ENCODE results near the gene CYP4F3. TPM values are rescaled to one million over a fixed set of nuclear protein-coding genes. Genes with fewer than 3 reads are reported as not detected.
A peak's percentile ranks its signal among the peaks of the same experiment; 100 is the strongest.

CYP4F3 gene
- total and polyA plus RNA-seq, 2 of the 13 experiments (the other 11 are each of a cell fraction or from before 2014, with no cell fraction given) = 17.8 to 22.8 TPM

DNA sequence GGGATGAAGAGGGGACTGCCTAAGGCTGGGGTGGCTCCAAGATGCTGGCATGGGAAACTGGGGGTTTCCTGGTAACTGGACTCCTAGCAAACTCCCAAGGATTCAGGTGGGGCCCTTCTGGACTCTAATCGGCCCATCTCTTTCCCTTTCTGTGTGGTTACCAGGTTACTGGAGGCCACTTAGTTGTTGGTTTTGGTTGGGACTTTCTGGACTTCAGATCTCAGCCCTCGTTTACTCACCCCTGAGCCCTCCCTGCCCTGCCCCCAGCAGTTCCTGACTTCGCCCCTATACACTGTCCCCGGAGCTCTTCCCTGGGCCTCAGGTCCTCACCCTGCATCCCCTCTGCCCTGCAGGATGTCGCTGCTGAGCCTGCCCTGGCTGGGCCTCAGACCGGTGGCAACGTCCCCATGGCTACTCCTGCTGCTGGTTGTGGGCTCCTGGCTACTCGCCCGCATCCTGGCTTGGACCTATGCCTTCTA, 32.5 kb downstream of the CYP4F3 start (continued):
- TF ChIP-seq KDM5A (IDR thresholded peaks at IDR 0.05; ENCODE audit: borderline replicate concordance, low read length) (no peak), KDM2A (CRISPR knock-in tag; IDR thresholded peaks at IDR 0.05; ENCODE audit: borderline replicate concordance, low read depth) (no peak), CENPT (CRISPR knock-in tag; IDR thresholded peaks at IDR 0.05; ENCODE audit: low read depth) (no peak), TARDBP (CRISPR knock-in tag; IDR thresholded peaks at IDR 0.05) (peak; percentile 55; the same call in 1 of the 2 replicates), NFE2L2 (IDR thresholded peaks at IDR 0.05; ENCODE audit: low read length) (no peak), ZZZ3 (CRISPR knock-in tag; IDR thresholded peaks at IDR 0.05; ENCODE audit: borderline replicate concordance) (no peak), ISX (CRISPR knock-in tag; conservative IDR thresholded peaks at IDR 0.05) (no peak), ZNF780A (CRISPR knock-in tag; IDR thresholded peaks at IDR 0.05) (no peak), HOXA9 (CRISPR knock-in tag; IDR thresholded peaks at IDR 0.05; ENCODE audit: borderline replicate concordance) (no peak)
- TF ChIP-seq, protein P1, sequence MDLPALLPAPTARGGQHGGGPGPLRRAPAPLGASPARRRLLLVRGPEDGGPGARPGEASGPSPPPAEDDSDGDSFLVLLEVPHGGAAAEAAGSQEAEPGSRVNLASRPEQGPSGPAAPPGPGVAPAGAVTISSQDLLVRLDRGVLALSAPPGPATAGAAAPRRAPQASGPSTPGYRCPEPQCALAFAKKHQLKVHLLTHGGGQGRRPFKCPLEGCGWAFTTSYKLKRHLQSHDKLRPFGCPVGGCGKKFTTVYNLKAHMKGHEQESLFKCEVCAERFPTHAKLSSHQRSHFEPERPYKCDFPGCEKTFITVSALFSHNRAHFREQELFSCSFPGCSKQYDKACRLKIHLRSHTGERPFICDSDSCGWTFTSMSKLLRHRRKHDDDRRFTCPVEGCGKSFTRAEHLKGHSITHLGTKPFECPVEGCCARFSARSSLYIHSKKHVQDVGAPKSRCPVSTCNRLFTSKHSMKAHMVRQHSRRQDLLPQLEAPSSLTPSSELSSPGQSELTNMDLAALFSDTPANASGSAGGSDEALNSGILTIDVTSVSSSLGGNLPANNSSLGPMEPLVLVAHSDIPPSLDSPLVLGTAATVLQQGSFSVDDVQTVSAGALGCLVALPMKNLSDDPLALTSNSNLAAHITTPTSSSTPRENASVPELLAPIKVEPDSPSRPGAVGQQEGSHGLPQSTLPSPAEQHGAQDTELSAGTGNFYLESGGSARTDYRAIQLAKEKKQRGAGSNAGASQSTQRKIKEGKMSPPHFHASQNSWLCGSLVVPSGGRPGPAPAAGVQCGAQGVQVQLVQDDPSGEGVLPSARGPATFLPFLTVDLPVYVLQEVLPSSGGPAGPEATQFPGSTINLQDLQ (CRISPR knock-in tag; IDR thresholded peaks at IDR 0.05) = 0 out of 2 replicates have a peak, but pooled peaks have one; percentile 51
- TF ChIP-seq, protein P2, sequence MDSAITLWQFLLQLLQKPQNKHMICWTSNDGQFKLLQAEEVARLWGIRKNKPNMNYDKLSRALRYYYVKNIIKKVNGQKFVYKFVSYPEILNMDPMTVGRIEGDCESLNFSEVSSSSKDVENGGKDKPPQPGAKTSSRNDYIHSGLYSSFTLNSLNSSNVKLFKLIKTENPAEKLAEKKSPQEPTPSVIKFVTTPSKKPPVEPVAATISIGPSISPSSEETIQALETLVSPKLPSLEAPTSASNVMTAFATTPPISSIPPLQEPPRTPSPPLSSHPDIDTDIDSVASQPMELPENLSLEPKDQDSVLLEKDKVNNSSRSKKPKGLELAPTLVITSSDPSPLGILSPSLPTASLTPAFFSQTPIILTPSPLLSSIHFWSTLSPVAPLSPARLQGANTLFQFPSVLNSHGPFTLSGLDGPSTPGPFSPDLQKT (CRISPR knock-in tag; IDR thresholded peaks at IDR 0.05; ENCODE audit: borderline replicate concordance) = no peak
- TF ChIP-seq, protein P3, sequence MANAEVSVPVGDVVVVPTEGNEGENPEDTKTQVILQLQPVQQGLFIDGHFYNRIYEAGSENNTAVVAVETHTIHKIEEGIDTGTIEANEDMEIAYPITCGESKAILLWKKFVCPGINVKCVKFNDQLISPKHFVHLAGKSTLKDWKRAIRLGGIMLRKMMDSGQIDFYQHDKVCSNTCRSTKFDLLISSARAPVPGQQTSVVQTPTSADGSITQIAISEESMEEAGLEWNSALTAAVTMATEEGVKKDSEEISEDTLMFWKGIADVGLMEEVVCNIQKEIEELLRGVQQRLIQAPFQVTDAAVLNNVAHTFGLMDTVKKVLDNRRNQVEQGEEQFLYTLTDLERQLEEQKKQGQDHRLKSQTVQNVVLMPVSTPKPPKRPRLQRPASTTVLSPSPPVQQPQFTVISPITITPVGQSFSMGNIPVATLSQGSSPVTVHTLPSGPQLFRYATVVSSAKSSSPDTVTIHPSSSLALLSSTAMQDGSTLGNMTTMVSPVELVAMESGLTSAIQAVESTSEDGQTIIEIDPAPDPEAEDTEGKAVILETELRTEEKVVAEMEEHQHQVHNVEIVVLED (CRISPR knock-in tag; IDR thresholded peaks at IDR 0.05; ENCODE audit: borderline replicate concordance) = no peak; the same call in 1 of the 2 replicates
- TF ChIP-seq, protein P4, sequence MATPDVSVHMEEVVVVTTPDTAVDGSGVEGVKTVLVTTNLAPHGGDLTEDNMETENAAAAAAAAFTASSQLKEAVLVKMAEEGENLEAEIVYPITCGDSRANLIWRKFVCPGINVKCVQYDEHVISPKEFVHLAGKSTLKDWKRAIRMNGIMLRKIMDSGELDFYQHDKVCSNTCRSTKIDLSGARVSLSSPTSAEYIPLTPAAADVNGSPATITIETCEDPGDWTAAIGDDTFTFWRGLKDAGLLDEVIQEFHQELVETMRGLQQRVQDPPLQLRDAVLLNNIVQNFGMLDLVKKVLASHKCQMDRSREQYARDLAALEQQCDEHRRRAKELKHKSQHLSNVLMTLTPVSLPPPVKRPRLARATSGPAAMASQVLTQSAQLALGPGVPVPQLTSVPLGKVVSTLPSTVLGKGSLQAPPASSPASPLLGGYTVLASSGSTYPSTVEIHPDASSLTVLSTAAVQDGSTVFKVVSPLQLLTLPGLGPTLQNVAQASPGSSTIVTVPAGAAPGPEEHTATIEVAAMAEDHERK (CRISPR knock-in tag; IDR thresholded peaks at IDR 0.05; ENCODE audit: low read depth) = no peak
- TF ChIP-seq, protein P5, sequence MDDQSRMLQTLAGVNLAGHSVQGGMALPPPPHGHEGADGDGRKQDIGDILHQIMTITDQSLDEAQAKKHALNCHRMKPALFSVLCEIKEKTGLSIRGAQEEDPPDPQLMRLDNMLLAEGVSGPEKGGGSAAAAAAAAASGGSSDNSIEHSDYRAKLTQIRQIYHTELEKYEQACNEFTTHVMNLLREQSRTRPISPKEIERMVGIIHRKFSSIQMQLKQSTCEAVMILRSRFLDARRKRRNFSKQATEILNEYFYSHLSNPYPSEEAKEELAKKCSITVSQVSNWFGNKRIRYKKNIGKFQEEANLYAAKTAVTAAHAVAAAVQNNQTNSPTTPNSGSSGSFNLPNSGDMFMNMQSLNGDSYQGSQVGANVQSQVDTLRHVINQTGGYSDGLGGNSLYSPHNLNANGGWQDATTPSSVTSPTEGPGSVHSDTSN (CRISPR knock-in tag; IDR thresholded peaks at IDR 0.05; ENCODE audit: borderline replicate concordance) = no peak
- TF ChIP-seq, protein P6, sequence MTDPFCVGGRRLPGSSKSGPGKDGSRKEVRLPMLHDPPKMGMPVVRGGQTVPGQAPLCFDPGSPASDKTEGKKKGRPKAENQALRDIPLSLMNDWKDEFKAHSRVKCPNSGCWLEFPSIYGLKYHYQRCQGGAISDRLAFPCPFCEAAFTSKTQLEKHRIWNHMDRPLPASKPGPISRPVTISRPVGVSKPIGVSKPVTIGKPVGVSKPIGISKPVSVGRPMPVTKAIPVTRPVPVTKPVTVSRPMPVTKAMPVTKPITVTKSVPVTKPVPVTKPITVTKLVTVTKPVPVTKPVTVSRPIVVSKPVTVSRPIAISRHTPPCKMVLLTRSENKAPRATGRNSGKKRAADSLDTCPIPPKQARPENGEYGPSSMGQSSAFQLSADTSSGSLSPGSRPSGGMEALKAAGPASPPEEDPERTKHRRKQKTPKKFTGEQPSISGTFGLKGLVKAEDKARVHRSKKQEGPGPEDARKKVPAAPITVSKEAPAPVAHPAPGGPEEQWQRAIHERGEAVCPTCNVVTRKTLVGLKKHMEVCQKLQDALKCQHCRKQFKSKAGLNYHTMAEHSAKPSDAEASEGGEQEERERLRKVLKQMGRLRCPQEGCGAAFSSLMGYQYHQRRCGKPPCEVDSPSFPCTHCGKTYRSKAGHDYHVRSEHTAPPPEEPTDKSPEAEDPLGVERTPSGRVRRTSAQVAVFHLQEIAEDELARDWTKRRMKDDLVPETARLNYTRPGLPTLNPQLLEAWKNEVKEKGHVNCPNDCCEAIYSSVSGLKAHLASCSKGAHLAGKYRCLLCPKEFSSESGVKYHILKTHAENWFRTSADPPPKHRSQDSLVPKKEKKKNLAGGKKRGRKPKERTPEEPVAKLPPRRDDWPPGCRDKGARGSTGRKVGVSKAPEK (CRISPR knock-in tag; IDR thresholded peaks at IDR 0.05; ENCODE audit: borderline replicate concordance) = no peak
- TF ChIP-seq, protein P7, sequence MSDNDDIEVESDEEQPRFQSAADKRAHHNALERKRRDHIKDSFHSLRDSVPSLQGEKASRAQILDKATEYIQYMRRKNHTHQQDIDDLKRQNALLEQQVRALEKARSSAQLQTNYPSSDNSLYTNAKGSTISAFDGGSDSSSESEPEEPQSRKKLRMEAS (IDR thresholded peaks at IDR 0.05) = no peak

Measured in HepG2 (cell line).